HTR-8/SVneo (cell line): ENCODE measurements around the gene ATP1A3.

ENCODE experiments used
- DNase-seq: peaks from one replicate; pipeline ENCODE4 v3.0.0; 2011; ENCODE audit warnings: low spot score, mixed read lengths; ENCODE audit not compliant: insufficient read length
- FAIRE-seq: peaks from 2 replicates; lab custom pipeline; 2011; peaks lifted over from hg19 to GRCh38; lab: Jason Lieb, UNC

The ATP1A3 gene

GRCh38 chr19:41930926-41931592 lies 63.0 kb downstream of the ATP1A3 start:
- FAIRE-seq (no peak), DNase-seq (no peak)

- FAIRE-seq = peak; percentile 44
- no peak for DNase-seq
These were observed 63.7 kb downstream of the ATP1A3 start for GRCh38 chr19:41930322-41930722.

- no peak for FAIRE-seq
These were observed 64.4 kb downstream of the ATP1A3 start for GRCh38 chr19:41929536-41930071.

GRCh38 chr19:41928754-41929535 lies 65.1 kb downstream of the ATP1A3 start:
- DNase-seq (no peak), FAIRE-seq (peak; percentile 85)

More at GRCh38 chr19:41929536-41930071, 64.4 kb downstream of the ATP1A3 start:
- no peak for DNase-seq

GRCh38 chr19:41928221-41928683 lies 65.8 kb downstream of the ATP1A3 start, which contains the start of gene ERFL:
Gene ERFL, minus strand, starts transcription at chr19:41928449. Its CDS starts 15,530 bp downstream, at chr19:41912919.
- no peak for DNase-seq

GRCh38 chr19:41927497-41928192 lies 66.4 kb downstream of the ATP1A3 start:
- FAIRE-seq = no peak
- no peak for DNase-seq

More at GRCh38 chr19:41928221-41928683, 65.8 kb downstream of the ATP1A3 start, which contains the start of gene ERFL:
- FAIRE-seq = peak; percentile 13

GRCh38 chr19:41926763-41927496 lies 67.1 kb downstream of the ATP1A3 start:
- no peak for DNase-seq
- FAIRE-seq = no peak

GRCh38 chr19:41926028-41926762 lies 67.8 kb downstream of the ATP1A3 start:
- DNase-seq = no peak
- FAIRE-seq = no peak

- FAIRE-seq = peak; percentile 44
- DNase-seq = no peak
These were observed 68.6 kb downstream of the ATP1A3 start for GRCh38 chr19:41925208-41926003.

- DNase-seq = no peak
- FAIRE-seq = peak; percentile 40
These were observed 69.6 kb downstream of the ATP1A3 start for GRCh38 chr19:41924151-41925145.

- no peak for FAIRE-seq
- no peak for DNase-seq
These were observed 70.8 kb downstream of the ATP1A3 start for GRCh38 chr19:41923045-41923788.

- no peak for FAIRE-seq
- no peak for DNase-seq
These were observed 71.4 kb downstream of the ATP1A3 start for GRCh38 chr19:41922585-41922984.

GRCh38 chr19:41921577-41922576 lies 72.2 kb downstream of the ATP1A3 start:
- FAIRE-seq = no peak
- DNase-seq = no peak

GRCh38 chr19:41920882-41921576 lies 73.0 kb downstream of the ATP1A3 start:
- FAIRE-seq (no peak), DNase-seq (no peak)
